ENCODE results near the gene TPSB2. TPM values are rescaled to one million over a fixed set of nuclear protein-coding genes. Genes with fewer than 3 reads are reported as not detected.
"Not testable (repeated sequence)": the region's sequence is repeated elsewhere in the genome, so short reads cannot be mapped to it uniquely, and the experiment has no call there.

The TPSB2 gene
- total RNA-seq, 1 donor from 2014 or later = 3.6 TPM

DNA sequence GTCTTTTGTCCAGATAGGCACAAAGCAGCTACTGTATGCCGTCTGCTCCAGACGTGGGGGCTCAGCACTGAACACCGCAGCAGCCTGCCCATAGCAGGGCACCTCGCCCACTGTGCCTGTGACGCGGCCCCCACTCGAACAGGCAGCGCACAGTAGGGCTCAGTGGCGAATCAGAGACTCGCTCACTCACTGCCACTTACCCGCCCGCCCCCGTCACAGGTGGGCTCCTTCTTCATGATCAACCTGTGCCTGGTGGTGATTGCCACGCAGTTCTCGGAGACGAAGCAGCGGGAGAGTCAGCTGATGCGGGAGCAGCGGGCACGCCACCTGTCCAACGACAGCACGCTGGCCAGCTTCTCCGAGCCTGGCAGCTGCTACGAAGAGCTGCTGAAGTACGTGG, 28.5 kb downstream of the TPSB2 start:
- no peaks in the 10 kb centered on the region for H3K36me3 ChIP-seq
- no peaks in the 10 kb centered on the region for H3K4me1 ChIP-seq
- no peak for DNase-seq
- H3K27me3 ChIP-seq (ENCODE audit: low read depth) = peaks cover 20% of the 10 kb centered on the region
- H3K4me3 ChIP-seq = no peak overlapping the region
- TF ChIP-seq, protein P1, sequence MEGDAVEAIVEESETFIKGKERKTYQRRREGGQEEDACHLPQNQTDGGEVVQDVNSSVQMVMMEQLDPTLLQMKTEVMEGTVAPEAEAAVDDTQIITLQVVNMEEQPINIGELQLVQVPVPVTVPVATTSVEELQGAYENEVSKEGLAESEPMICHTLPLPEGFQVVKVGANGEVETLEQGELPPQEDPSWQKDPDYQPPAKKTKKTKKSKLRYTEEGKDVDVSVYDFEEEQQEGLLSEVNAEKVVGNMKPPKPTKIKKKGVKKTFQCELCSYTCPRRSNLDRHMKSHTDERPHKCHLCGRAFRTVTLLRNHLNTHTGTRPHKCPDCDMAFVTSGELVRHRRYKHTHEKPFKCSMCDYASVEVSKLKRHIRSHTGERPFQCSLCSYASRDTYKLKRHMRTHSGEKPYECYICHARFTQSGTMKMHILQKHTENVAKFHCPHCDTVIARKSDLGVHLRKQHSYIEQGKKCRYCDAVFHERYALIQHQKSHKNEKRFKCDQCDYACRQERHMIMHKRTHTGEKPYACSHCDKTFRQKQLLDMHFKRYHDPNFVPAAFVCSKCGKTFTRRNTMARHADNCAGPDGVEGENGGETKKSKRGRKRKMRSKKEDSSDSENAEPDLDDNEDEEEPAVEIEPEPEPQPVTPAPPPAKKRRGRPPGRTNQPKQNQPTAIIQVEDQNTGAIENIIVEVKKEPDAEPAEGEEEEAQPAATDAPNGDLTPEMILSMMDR (IDR thresholded peaks at IDR 0.05; ENCODE audit: borderline replicate concordance) = no peak
- no peak overlapping the region for H3K27ac ChIP-seq (replicated peaks)
- intact Hi-C loops (cut with micrococcal nuclease) = no loop called here
- H3K9me3 ChIP-seq (replicated peaks) = no peaks in the 10 kb centered on the region

DNA sequence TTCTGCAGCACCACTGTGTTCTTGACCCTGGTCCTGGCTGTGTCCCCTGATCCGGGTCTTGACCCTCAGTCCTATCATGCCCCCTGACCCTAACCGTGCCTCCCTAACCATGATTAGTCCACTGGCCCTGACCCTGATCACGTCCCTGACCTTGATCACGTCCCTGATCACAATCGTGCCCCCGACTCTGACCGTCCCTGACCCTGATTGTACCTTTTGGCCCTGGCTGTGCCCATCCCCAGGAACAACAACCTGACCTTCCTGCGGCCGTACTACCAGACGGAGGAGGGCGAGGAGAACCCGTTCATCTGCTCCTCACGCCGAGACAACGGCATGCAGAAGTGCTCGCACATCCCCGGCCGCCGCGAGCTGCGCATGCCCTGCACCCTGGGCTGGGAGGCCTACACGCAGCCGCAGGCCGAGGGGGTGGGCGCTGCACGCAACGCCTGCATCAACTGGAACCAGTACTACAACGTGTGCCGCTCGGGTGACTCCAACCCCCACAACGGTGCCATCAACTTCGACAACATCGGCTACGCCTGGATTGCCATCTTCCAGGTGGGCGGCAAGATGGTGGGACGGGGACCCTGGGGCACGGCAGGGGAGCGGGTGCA, 29.9 kb downstream of the TPSB2 start:
- intact Hi-C loops (cut with micrococcal nuclease) = no loop called here
- Histone ChIP-seq H3K9me3 (replicated peaks) (no peaks in the 10 kb centered on the region), H3K27me3 (ENCODE audit: low read depth) (peaks cover 30% of the 10 kb centered on the region), H3K27ac (replicated peaks) (no peak overlapping the region), H3K4me3 (no peak overlapping the region), H3K4me1 (no peaks in the 10 kb centered on the region), H3K36me3 (no peaks in the 10 kb centered on the region)
- DNase-seq = no peak
- TF ChIP-seq, protein P1 (IDR thresholded peaks at IDR 0.05; ENCODE audit: borderline replicate concordance) = no peak

DNA sequence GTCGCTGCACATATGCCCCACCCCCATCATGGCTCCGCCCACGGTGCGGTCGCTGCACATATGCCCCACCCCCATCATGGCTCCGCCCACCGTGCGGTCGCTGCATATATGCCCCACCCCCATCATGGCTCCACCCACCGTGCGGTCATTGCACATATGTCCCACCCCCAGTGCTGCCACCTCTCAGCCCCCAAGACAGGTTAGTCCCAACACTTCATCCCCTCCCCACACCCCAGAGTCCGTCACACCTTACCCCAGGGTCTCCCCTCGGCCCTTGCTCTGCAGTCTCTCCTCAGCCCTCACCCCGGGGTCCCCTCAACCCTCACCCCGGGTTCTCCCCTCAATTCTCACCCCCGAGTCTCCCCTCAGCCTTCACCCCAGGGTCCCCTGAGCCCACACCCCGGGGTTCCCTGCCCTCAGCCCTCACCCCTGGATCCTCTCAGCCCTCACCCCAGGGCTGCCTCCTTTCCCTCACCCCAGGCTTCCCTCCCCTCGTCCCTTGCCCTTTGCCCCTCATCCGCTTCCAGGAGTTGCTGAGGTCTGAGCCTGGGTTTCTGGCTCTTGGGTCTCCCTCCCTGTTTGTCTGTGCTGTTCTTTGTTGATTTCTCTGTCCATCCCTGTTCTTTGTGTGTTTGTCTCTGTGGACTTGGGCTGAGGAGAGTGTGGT, 30.5 kb downstream of the TPSB2 start:
- no peaks in the 10 kb centered on the region for H3K36me3 ChIP-seq
- no peak for DNase-seq
- no peaks in the 10 kb centered on the region for H3K9me3 ChIP-seq (replicated peaks)
- H3K27ac ChIP-seq (replicated peaks) = no peak overlapping the region
- peaks cover 32% of the 10 kb centered on the region for H3K27me3 ChIP-seq (ENCODE audit: low read depth)
- no peaks in the 10 kb centered on the region for H3K4me1 ChIP-seq
- TF ChIP-seq, protein P1 (IDR thresholded peaks at IDR 0.05; ENCODE audit: borderline replicate concordance) = no peak
- no peak overlapping the region for H3K4me3 ChIP-seq
- intact Hi-C loops (cut with micrococcal nuclease) = no loop called here

DNA sequence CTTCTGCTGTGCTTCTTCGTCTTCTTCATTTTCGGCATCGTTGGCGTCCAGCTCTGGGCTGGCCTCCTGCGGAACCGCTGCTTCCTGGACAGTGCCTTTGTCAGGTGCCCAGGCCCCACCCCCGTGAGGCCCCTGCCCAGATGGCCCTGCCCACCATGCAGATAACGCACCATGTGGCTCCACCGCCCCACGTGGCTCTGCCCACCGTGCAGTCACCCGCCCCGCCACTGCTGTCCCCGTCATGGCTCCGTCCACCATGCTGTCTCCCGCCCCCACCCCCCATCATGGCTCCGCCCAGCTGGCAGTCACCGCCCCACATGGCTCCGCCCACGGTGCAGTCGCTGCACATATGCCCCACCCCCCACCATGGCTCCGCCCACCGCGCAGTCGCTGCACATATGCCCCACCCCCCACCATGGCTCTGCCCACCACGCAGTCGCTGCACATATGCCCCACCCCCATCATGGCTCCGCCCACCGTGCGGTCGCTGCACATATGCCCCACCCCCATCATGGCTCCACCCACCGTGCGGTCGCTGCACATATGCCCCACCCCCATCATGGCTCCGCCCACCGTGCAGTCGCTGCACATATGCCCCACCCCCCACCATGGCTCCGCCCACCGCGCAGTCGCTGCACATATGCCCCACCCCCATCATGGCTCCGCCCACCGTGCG, 31.2 kb downstream of the TPSB2 start:
- intact Hi-C loops (cut with micrococcal nuclease); H3K27ac ChIP-seq (replicated peaks); H3K9me3 ChIP-seq (replicated peaks); H3K4me3 ChIP-seq; H3K36me3 ChIP-seq; H3K4me1 ChIP-seq; DNase-seq: not testable (repeated sequence)
- peaks cover 32% of the 10 kb centered on the region for H3K27me3 ChIP-seq (ENCODE audit: low read depth)

DNA sequence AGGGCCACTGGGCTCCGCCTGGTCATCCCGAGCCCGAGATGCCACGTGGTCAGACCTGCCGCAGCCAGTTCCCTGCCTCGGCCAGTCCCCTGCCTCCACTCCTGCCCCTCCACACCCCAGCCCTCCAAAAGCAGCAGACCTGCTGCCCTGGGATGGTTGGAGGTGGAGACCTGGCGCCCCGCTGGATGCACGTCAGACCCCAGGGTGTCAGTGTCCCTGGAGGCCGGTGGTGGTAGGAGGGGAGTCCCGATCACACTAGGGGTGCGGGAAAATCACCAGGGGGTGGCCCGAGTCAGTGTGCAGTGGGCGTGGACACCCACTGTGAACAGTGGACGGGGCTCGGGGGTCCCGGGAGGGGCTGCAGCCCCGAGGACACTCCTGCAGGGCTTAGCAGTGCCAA, 31.8 kb downstream of the TPSB2 start:
- H3K4me1 ChIP-seq = no peaks in the 10 kb centered on the region
- H3K36me3 ChIP-seq = no peaks in the 10 kb centered on the region
- H3K27ac ChIP-seq (replicated peaks) = no peak overlapping the region
- no peak overlapping the region for H3K4me3 ChIP-seq
- peaks cover 33% of the 10 kb centered on the region for H3K27me3 ChIP-seq (ENCODE audit: low read depth)
- no peak for DNase-seq
- TF ChIP-seq, protein P1 (IDR thresholded peaks at IDR 0.05; ENCODE audit: borderline replicate concordance) = no peak
- intact Hi-C loops (cut with micrococcal nuclease) = no loop called here
- H3K9me3 ChIP-seq (replicated peaks) = no peaks in the 10 kb centered on the region
